ENCODE data around the gene ECSIT. TPM values are rescaled to one million over a fixed set of nuclear protein-coding genes. Genes with fewer than 3 reads are reported as not detected.
"Not testable (repeated sequence)": the region's sequence is repeated elsewhere in the genome, so short reads cannot be mapped to it uniquely, and the experiment has no call there.

Gene ECSIT
- total RNA-seq, 1 donor from 2014 or later = 43.7 TPM

DNA sequence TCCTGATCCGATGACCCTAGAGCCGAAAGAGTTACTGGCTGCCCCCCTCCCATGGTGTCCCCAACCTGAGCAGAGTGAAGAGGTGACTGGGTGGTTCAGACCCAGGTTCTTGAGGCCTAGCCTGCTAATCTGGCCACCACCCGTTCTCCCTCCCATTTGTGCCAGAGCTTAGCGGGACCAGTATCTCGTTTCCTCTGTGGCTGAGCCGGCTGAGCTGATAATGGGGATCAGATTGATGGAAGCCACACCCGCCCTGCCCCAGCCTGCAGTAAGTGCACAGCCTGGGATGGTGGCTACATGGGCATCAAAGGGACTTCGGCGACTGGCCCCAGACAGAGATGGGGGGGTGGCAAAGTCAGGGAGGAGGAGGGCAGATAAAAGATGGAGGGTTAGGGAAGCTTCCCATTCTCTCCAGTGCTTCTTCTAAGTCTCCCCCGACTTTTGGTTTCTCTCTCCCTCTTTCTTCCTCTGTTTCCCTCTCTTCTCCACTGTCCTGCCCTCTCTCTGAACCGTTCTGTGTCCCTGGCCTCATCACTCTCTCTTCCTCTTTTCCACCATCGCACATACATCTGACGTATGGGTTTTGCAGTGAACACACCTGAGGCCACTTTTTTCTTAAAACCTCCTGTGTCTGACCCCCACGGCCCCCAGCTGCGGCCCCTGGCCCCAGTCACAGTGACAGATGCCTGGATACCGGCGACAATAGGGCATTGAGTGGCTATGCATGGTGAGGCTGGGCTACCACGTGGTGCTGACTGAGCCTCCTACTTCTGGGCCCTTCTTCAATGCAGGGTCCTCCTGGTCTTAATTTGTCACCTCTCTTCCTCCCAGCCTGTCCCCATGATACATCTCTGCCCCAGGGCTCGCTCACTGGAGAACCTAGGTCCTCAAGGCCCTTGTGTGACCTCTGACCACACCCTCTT, 50.5 kb downstream of the ECSIT start:
- no peak for DNase-seq (ENCODE audit: low spot score)

- no peak for DNase-seq (ENCODE audit: low spot score)
These were observed 53.1 kb downstream of the ECSIT start for GRCh38 chr19:11475861-11476260.

DNA sequence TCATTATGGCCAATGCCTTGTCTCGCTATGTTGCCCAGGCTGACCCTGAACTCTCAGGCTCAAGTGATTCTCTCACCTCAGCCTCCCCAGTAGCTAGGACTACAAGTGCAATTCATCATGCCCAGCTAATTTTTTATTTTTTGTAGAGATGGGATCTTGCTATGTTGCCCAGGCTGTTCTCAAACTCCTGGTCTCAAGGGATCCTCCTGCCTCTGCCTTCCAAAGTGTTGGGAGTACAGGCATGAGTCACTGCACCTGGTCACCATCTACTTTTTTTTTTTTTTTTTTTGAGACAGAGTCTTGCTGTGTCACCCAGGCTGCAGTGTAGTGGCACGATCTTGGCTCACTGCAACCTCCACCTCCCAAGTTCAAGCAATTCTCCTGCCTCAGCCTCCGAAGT, 53.6 kb downstream of the ECSIT start:
- DNase-seq (ENCODE audit: low spot score) = not testable (repeated sequence)

- DNase-seq (ENCODE audit: low spot score) = no peak
These were observed 55.2 kb downstream of the ECSIT start for GRCh38 chr19:11473725-11474124.

GRCh38 chr19:11468266-11468845, 60.6 kb downstream of the ECSIT start:
- DNase-seq (ENCODE audit: low spot score) = not testable (repeated sequence)

DNA sequence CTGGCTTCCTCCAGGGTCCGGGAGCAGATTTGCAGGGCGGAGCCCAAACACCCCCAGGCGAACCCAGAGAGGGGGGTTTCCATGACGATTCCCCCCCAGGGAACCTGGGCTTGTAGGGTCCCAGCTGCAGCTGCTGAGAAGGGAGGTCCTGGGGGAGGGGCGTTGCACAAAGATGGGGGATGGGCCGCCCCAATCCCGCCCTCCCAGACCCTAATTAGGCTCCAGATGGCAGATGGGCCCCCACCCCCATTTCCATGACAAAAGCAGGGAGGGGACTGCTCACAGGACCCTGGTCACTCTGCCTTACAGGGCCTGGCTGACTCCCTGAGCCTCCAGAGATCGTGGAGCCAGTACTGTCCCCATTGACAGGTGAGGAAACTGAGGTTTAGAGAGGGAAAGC, 63.3 kb downstream of the ECSIT start:
- DNase-seq (ENCODE audit: low spot score) = no peak

DNA sequence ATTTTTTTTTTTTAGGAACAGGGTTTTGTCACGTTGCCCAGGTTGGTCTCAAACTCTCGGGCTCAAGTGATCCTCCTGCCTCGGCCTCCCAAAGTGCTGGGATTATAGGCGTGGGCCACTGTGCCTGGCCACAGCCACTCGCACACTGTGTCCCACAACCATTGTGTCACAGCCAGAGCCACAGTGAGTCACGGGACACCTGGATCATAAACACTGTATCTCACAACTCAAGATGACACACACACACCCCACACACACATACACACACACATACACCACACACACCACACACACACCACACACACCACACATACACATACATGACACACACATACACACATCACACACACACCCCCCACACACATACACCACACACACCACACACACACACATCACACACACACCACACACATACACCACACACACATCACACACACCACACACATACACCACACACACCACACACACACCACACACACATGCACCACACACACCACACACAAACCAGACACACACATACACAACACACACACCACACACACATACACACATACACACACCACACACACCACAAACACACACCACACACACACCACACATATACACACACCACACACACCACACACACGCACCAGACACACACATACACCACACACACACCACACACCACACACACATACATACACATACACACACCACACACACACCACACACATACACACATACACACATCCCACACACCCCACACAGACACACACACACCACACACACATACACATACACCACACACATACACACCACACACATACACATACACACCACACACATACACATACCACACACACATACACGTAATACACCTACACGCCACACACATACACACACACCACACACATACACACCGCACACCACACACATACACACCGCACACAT, 64.3 kb downstream of the ECSIT start:
- DNase-seq (ENCODE audit: low spot score) = no peak

DNA sequence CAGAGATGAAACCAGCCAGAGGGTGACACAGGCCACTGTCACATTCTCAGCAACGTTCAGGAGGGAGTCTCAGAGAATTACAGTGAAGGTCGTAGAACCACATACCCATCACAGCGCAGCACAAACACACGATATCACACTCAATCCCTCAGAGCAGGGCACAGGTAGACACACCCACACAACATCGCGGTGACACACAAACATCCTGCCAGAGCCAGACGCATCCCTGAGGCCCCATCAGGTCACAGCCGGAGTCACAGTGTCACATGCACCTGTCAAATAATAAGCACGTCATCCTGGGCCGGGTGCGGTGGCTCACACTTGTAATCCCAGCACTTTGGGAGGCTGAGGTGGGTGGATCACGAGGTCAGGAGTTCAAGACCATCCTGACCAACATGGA, 65.5 kb downstream of the ECSIT start:
- no peak for DNase-seq (ENCODE audit: low spot score)

DNA sequence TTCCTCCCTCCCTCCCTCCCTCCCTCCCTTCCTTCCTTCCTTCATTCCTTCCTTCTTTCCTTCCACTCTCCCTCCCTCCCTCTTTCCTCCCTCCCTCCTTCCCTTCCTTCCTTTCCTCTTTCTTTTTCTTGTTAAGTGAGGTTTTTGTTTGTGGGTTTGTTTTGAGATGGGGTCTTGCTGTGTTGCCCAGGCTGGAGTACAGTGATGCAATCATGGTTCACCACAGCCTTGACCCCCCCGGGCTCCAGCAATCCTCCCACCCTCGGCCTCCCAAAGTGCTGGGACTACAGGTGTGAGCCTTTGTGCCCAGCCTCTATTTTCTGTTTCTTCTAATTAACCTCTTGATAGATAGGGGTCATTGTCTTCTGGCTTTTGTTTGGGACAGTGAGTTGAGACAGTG, 67.5 kb downstream of the ECSIT start:
- no peak for DNase-seq (ENCODE audit: low spot score)

DNA sequence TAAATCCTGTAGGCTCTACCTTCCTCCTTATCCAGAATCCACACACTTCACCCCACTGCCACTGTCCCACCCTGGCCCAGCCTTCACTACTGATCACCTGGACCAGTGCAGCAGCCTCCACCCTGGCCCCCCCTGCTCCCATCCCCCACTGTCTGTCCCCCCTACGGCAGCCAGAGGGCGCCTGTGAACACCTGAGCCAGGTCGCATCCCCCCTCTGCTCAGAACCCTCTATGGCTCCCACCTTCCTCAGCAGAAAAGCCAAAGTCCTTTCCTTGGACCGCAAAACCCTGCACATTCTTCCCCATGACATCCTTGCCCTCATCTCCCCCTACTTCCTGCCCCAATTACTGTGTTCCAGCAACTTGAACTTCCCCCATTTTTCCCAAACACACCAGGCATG, 68.7 kb downstream of the ECSIT start:
- DNase-seq (ENCODE audit: low spot score) = no peak

DNA sequence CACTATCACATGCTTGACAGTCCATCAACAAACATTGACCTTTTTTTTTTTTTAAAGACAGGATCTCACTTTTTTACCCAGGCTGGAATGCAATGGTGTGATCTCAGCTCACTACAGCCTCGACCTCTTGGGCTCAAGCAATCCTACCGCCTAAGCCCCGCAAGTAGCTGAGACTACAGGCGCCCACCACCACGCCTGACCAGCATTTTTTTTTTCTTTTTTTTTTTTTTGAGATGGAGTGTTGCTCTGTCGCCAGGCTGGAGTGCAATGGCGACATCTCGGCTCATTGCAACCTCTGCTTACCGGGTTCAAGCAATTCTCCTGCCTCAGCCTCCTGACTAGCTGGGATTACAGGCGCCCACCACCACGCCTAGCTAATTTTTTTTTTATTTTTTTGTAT, 70.0 kb downstream of the ECSIT start:
- not testable (repeated sequence) for DNase-seq (ENCODE audit: low spot score)

DNA sequence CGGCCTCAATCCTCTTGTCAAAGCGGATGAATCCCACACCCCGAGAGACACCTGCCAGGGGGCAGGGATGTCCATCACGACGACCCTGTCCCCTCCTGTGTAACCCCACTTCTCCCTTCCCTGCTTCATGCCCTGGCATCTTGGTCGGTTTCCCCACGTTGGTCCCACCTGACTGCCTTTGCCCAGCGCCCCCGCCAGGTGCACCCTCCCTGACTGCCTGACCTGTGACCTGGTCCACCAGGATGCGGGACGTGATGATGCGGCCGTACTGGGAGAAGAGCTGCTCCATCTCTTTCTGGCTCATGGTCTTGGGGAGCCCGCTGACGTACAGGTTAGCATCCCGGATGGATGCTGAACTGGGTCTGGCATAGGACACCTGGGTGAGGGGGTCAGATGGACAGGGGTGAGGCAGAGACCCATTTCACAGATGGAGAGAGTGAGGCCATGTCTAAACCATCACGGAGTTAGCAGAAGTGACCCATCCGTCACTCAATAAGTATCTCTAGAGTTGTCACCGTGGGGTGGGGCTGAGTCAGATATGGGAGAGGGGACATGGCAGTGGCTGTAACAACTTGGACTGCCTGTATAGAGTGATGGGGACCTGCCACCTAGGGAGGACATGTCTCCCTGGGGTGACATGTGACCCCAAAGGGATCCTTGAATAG, 70.6 kb downstream of the ECSIT start:
- DNase-seq (ENCODE audit: low spot score) = no peak

- DNase-seq (ENCODE audit: low spot score) = no peak
These were observed 71.1 kb downstream of the ECSIT start for GRCh38 chr19:11457831-11458230.

DNA sequence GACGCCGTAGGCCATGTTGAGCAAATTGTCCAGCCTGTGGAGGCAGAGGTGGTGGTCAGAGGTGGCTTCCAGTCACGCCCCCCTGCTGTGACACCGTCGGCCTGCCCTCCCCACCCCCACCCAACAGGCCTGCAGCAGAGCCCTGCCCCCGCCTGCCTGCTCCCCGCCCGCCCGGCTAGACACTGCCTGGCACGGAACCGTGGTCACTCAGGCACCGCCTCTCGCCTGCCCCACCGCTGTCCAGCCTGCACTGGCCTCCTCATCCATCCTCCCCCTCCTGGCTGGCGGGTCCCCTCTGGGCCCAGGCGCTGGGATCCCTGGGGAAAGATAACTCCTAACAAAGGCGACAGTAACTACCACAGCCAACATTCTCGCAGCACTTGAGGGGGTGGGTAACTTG, 71.8 kb downstream of the ECSIT start:
- DNase-seq (ENCODE audit: low spot score) = no peak

DNA sequence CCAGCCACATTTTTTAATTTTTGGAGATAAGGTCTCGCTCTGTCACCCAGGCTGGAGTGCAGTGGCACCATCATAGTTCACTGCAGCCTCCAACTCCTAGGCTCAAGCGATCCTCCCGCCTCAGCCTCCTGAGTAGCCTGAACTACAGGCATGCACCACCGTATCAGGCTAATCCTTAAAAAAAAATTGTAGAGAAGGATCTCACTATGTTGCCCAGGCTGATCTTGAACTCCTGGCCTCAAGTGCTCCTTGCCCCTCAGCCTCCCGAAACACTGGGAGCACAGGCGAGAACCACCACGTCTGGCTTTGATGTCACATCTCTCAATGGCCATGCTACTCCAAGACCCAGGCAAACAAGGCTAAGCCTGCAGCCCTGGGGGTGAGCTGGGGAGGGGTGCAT, 72.3 kb downstream of the ECSIT start:
- no peak for DNase-seq (ENCODE audit: low spot score)

Other genes with a start within 250 kb of the ECSIT start
- gene TSPAN16, start 233.0 kb downstream of the ECSIT start, total RNA-seq = not detected
- 58.1 TPM for gene RAB3D, start 189.5 kb downstream of the ECSIT start, total RNA-seq
- 185 TPM for gene TMEM205, start 182.9 kb downstream of the ECSIT start, total RNA-seq
- 44.4 TPM for gene CCDC159, start 182.6 kb downstream of the ECSIT start, total RNA-seq
- 25.5 TPM for gene PLPPR2, start 173.7 kb downstream of the ECSIT start, total RNA-seq
- 4.3 TPM for gene SWSAP1, start 154.5 kb downstream of the ECSIT start, total RNA-seq
- 6.7 TPM for gene EPOR, start 144.8 kb downstream of the ECSIT start, total RNA-seq
- gene RGL3, start 109.8 kb downstream of the ECSIT start, total RNA-seq = 44.2 TPM
- gene ODAD3, start 94.0 kb downstream of the ECSIT start, total RNA-seq = 0.78 TPM
- 267 TPM for gene PRKCSH, start 93.5 kb downstream of the ECSIT start, total RNA-seq
- gene ELAVL3, start 48.1 kb downstream of the ECSIT start, total RNA-seq = not detected
- gene ZNF653, start 23.3 kb downstream of the ECSIT start, total RNA-seq = 10.9 TPM
- 301 TPM for gene CNN1, start 9.7 kb upstream of the ECSIT start, total RNA-seq
- 46.2 TPM for gene ELOF1, start 30.1 kb upstream of the ECSIT start, total RNA-seq
- 19.9 TPM for gene ACP5, start 48.5 kb upstream of the ECSIT start, total RNA-seq
- gene ZNF627, start 68.3 kb upstream of the ECSIT start, total RNA-seq = 20.7 TPM
- gene ZNF823, start 209.8 kb upstream of the ECSIT start, total RNA-seq = 21.5 TPM
- gene ZNF441, start 237.9 kb upstream of the ECSIT start, total RNA-seq = 17.9 TPM